PC-3 (cell line): ENCODE results near the gene NEU3.
"Not testable (repeated sequence)": the region's sequence is repeated elsewhere in the genome, so short reads cannot be mapped to it uniquely, and the experiment has no call there.

Experiments
- EZH2 ChIP-seq: fragments of 300-600 bp; sonication (generic); IDR thresholded peaks from one replicate; pipeline ENCODE4 v1.6.1; 2017; ENCODE audit warnings: antibody characterized with exemption, mild to moderate bottlenecking, low read length; ENCODE audit not compliant: unreplicated experiment
- TF ChIP-seq, protein P1 (sequence below): fragments of 300-600 bp; sonication (generic); conservative IDR thresholded peaks from 2 replicates; pipeline ENCODE4 v1.5.1; 2017; ENCODE audit warnings: antibody characterized with exemption, low read depth, mild to moderate bottlenecking, low read length

DNA sequence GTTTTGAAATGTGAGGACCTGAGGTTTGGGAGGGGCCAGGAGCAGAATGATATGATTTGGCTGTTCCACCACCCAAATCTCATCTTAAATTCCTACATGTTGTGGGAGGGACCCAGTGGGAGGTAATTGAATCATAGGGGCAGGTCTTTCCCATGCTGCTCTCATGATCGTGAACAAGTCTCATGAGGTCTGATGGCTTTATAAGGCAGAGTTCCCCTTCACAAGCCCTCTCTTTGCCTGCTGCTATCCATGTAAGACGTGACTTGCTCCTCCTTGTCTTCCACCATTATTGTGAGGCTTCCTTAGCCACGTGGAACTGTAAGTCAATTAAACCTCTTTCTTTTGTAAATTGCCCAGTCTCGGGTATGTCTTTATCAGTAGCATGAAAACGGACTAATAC, 31.6 kb downstream of the NEU3 start:
- TF ChIP-seq, protein P1, sequence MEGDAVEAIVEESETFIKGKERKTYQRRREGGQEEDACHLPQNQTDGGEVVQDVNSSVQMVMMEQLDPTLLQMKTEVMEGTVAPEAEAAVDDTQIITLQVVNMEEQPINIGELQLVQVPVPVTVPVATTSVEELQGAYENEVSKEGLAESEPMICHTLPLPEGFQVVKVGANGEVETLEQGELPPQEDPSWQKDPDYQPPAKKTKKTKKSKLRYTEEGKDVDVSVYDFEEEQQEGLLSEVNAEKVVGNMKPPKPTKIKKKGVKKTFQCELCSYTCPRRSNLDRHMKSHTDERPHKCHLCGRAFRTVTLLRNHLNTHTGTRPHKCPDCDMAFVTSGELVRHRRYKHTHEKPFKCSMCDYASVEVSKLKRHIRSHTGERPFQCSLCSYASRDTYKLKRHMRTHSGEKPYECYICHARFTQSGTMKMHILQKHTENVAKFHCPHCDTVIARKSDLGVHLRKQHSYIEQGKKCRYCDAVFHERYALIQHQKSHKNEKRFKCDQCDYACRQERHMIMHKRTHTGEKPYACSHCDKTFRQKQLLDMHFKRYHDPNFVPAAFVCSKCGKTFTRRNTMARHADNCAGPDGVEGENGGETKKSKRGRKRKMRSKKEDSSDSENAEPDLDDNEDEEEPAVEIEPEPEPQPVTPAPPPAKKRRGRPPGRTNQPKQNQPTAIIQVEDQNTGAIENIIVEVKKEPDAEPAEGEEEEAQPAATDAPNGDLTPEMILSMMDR, result not testable (repeated sequence)
- not testable (repeated sequence) for TF ChIP-seq EZH2
